ENCODE measurements around the gene C1orf115.

C1orf115 gene

DNA sequence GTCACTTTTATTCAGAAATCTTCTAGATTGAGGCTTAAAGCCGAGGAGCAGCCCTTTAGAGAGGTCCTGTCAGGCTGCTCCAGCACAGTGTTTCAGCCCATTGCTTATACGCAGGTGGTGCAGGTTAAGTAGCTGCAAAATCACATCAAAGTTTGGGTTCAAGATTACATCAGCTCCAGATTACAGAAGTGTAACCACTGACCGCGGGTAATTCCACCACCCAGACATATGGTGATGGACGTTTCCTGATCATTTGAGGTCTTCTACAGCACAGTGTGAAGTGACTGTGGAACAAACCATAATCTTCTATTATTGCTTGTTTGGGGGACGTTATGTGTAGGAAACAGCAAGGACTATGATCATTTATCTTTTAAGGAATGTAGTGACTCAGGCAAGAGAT is 11.8 kb downstream of the C1orf115 start:
- peaks cover 3% of the 10 kb centered on the region for H3K79me1 ChIP-seq (ENCODE audit: low read length)
- H4K91ac ChIP-seq (ENCODE audit: low read depth, low read length) = no peak overlapping the region
- no CpG with 5 or more reads among the region's 6 CpGs for WGBS (ENCODE audit: extremely low coverage, insufficient coverage, insufficient read length)

DNA sequence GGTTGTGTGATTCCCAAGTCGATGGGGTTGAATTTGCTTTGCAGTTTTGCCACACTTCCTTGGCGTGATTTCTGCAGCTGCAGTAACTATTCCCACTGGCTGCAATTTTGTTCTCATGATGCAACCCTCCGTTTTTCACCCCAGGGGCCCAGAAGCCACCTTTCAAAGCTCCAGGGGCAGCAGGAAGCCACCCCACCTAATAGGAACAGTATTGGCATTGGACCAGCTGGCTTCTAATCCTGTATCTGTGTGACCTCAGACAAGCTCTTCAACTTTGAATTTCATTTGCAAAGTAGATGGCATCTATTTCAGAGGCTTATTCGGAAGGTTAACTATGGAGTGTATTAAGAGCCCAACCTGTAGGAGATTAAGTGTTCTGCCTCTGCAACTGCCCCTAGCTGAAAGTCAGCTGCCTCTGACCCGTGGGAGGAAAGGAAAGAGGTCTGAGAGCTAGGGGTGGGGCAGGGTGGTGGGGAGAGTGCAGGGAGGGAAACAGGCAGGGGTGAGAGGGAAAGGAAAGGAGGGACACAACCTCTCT is 12.6 kb downstream of the C1orf115 start:
- Histone ChIP-seq H2AFZ (ENCODE audit: insufficient read depth, low read length, poor library complexity) (no peak overlapping the region), H3K4ac (ENCODE audit: low read depth, low read length) (no peak overlapping the region), H3K9me3 (ENCODE audit: insufficient read depth, low read depth, low read length) (no peaks in the 10 kb centered on the region), H3K4me2 (ENCODE audit: low read length) (no peak overlapping the region), H3K23ac (ENCODE audit: low read length) (no peak overlapping the region), H3K27ac (ENCODE audit: low read depth, low read length) (no peak overlapping the region), H2BK5ac (ENCODE audit: low read depth, low read length, poor library complexity) (no peak overlapping the region), H2AK5ac (ENCODE audit: low read length) (no peak overlapping the region), H3K18ac (ENCODE audit: low read length) (no peak overlapping the region), H2BK12ac (ENCODE audit: low read length) (no peak overlapping the region), H4K91ac (ENCODE audit: low read depth, low read length) (no peak overlapping the region), H3K27me3 (ENCODE audit: insufficient read depth, low read length) (no peaks in the 10 kb centered on the region), H3K79me2 (ENCODE audit: control insufficient read depth, insufficient read depth, low read length, poor library complexity) (no peaks in the 10 kb centered on the region), H3K4me3 (ENCODE audit: low read depth, low read length) (no peak overlapping the region), H3K36me3 (ENCODE audit: control insufficient read depth in 1 of 2, insufficient read depth in 2 of 2, low read length in 2 of 2) (peaks cover 0 to 3% of the 10 kb centered on the region in 2 experiments), H4K12ac (ENCODE audit: low read depth, low read length) (no peak overlapping the region), H3K9ac (ENCODE audit: low read length) (no peak overlapping the region), H3K79me1 (ENCODE audit: low read length) (peaks cover 3% of the 10 kb centered on the region), H2BK120ac (ENCODE audit: insufficient read depth, low read length, poor library complexity) (no peak overlapping the region), H3K4me1 (ENCODE audit: control insufficient read depth in 1 of 2, insufficient read depth in 2 of 2, low read length in 2 of 2) (peaks cover 6 to 8% of the 10 kb centered on the region in 2 experiments), H4K8ac (ENCODE audit: low read depth, low read length) (no peak overlapping the region), H3K14ac (ENCODE audit: low read length) (no peak overlapping the region)
- no peak for DNase-seq
- no CpG with 5 or more reads among the region's 5 CpGs for WGBS (ENCODE audit: extremely low coverage, insufficient coverage, insufficient read length)

More for the DNA sequence above, 11.8 kb downstream of the C1orf115 start:
- H3K27me3 ChIP-seq (ENCODE audit: insufficient read depth, low read length) = no peaks in the 10 kb centered on the region
- no peak overlapping the region for H2AK5ac ChIP-seq (ENCODE audit: low read length)
- H3K23ac ChIP-seq (ENCODE audit: low read length) = no peak overlapping the region
- H4K12ac ChIP-seq (ENCODE audit: low read depth, low read length) = no peak overlapping the region
- H2BK12ac ChIP-seq (ENCODE audit: low read length) = no peak overlapping the region
- peaks cover 7 to 11% of the 10 kb centered on the region in 2 experiments for H3K4me1 ChIP-seq (ENCODE audit: control insufficient read depth in 1 of 2, insufficient read depth in 2 of 2, low read length in 2 of 2)
- H3K4me3 ChIP-seq (ENCODE audit: low read depth, low read length) = no peak overlapping the region
- H2AFZ ChIP-seq (ENCODE audit: insufficient read depth, low read length, poor library complexity) = no peak overlapping the region
- H3K14ac ChIP-seq (ENCODE audit: low read length) = no peak overlapping the region
- H3K27ac ChIP-seq (ENCODE audit: low read depth, low read length) = no peak overlapping the region
- H2BK120ac ChIP-seq (ENCODE audit: insufficient read depth, low read length, poor library complexity) = no peak overlapping the region
- no peak for DNase-seq
- H3K4ac ChIP-seq (ENCODE audit: low read depth, low read length) = no peak overlapping the region
- no peak overlapping the region for H3K18ac ChIP-seq (ENCODE audit: low read length)
- no peak overlapping the region for H3K9ac ChIP-seq (ENCODE audit: low read length)
- peaks cover 3 to 9% of the 10 kb centered on the region in 2 experiments for H3K36me3 ChIP-seq (ENCODE audit: control insufficient read depth in 1 of 2, insufficient read depth in 2 of 2, low read length in 2 of 2)
- no peaks in the 10 kb centered on the region for H3K79me2 ChIP-seq (ENCODE audit: control insufficient read depth, insufficient read depth, low read length, poor library complexity)
- H3K4me2 ChIP-seq (ENCODE audit: low read length) = no peak overlapping the region
- no peak overlapping the region for H2BK5ac ChIP-seq (ENCODE audit: low read depth, low read length, poor library complexity)
- no peak overlapping the region for H4K8ac ChIP-seq (ENCODE audit: low read depth, low read length)
- H3K9me3 ChIP-seq (ENCODE audit: insufficient read depth, low read depth, low read length) = no peaks in the 10 kb centered on the region

GRCh38 chr1:220703305-220703704 is 13.1 kb downstream of the C1orf115 start:
- DNase-seq = no peak
- Histone ChIP-seq H4K12ac (ENCODE audit: low read depth, low read length) (no peak overlapping the region), H2AK5ac (ENCODE audit: low read length) (no peak overlapping the region), H3K4me3 (ENCODE audit: low read depth, low read length) (no peak overlapping the region), H4K8ac (ENCODE audit: low read depth, low read length) (no peak overlapping the region), H2AFZ (ENCODE audit: insufficient read depth, low read length, poor library complexity) (no peak overlapping the region), H2BK120ac (ENCODE audit: insufficient read depth, low read length, poor library complexity) (no peak overlapping the region), H3K4ac (ENCODE audit: low read depth, low read length) (no peak overlapping the region), H4K91ac (ENCODE audit: low read depth, low read length) (no peak overlapping the region), H2BK5ac (ENCODE audit: low read depth, low read length, poor library complexity) (no peak overlapping the region), H2BK12ac (ENCODE audit: low read length) (no peak overlapping the region), H3K36me3 (ENCODE audit: control insufficient read depth in 1 of 2, insufficient read depth in 2 of 2, low read length in 2 of 2) (no peaks in the 10 kb centered on the region), H3K27ac (ENCODE audit: low read depth, low read length) (no peak overlapping the region), H3K27me3 (ENCODE audit: insufficient read depth, low read length) (no peaks in the 10 kb centered on the region), H3K79me1 (ENCODE audit: low read length) (peaks cover 3% of the 10 kb centered on the region), H3K79me2 (ENCODE audit: control insufficient read depth, insufficient read depth, low read length, poor library complexity) (no peaks in the 10 kb centered on the region), H3K14ac (ENCODE audit: low read length) (no peak overlapping the region), H3K9me3 (ENCODE audit: insufficient read depth, low read depth, low read length) (no peaks in the 10 kb centered on the region), H3K23ac (ENCODE audit: low read length) (no peak overlapping the region), H3K18ac (ENCODE audit: low read length) (no peak overlapping the region), H3K4me1 (ENCODE audit: control insufficient read depth in 1 of 2, insufficient read depth in 2 of 2, low read length in 2 of 2) (peaks cover 6 to 8% of the 10 kb centered on the region in 2 experiments), H3K4me2 (ENCODE audit: low read length) (no peak overlapping the region), H3K9ac (ENCODE audit: low read length) (no peak overlapping the region)
- WGBS (ENCODE audit: extremely low coverage, insufficient coverage, insufficient read length) = no CpG with 5 or more reads among the region's 4 CpGs

GRCh38 chr1:220705782-220706181 is 15.6 kb downstream of the C1orf115 start:
- H2AK5ac ChIP-seq (ENCODE audit: low read length) = no peak overlapping the region
- DNase-seq = no peak
- H4K91ac ChIP-seq (ENCODE audit: low read depth, low read length) = no peak overlapping the region
- H3K9ac ChIP-seq (ENCODE audit: low read length) = no peak overlapping the region
- H2AFZ ChIP-seq (ENCODE audit: insufficient read depth, low read length, poor library complexity) = no peak overlapping the region
- no peak overlapping the region for H4K12ac ChIP-seq (ENCODE audit: low read depth, low read length)
- no CpG with 5 or more reads among the region's 7 CpGs for whole genome bisulfite sequencing (ENCODE audit: extremely low coverage, insufficient coverage, insufficient read length)
- H3K4me2 ChIP-seq (ENCODE audit: low read length) = no peak overlapping the region
- no peak overlapping the region for H3K23ac ChIP-seq (ENCODE audit: low read length)
- no peak overlapping the region for H2BK12ac ChIP-seq (ENCODE audit: low read length)
- no peaks in the 10 kb centered on the region for H3K27me3 ChIP-seq (ENCODE audit: insufficient read depth, low read length)
- no peak overlapping the region for H3K27ac ChIP-seq (ENCODE audit: low read depth, low read length)
- H2BK120ac ChIP-seq (ENCODE audit: insufficient read depth, low read length, poor library complexity) = no peak overlapping the region
- no peak overlapping the region for H3K18ac ChIP-seq (ENCODE audit: low read length)
- no peaks in the 10 kb centered on the region for H3K79me1 ChIP-seq (ENCODE audit: low read length)
- H3K4ac ChIP-seq (ENCODE audit: low read depth, low read length) = no peak overlapping the region
- H3K4me3 ChIP-seq (ENCODE audit: low read depth, low read length) = no peak overlapping the region
- no peak overlapping the region for H4K8ac ChIP-seq (ENCODE audit: low read depth, low read length)
- H3K4me1 ChIP-seq (ENCODE audit: control insufficient read depth in 1 of 2, insufficient read depth in 2 of 2, low read length in 2 of 2) = no peaks in the 10 kb centered on the region
- no peaks in the 10 kb centered on the region for H3K36me3 ChIP-seq (ENCODE audit: control insufficient read depth in 1 of 2, insufficient read depth in 2 of 2, low read length in 2 of 2)
- H3K79me2 ChIP-seq (ENCODE audit: control insufficient read depth, insufficient read depth, low read length, poor library complexity) = no peaks in the 10 kb centered on the region
- H3K14ac ChIP-seq (ENCODE audit: low read length) = no peak overlapping the region
- H2BK5ac ChIP-seq (ENCODE audit: low read depth, low read length, poor library complexity) = no peak overlapping the region
- peaks cover 2% of the 10 kb centered on the region for H3K9me3 ChIP-seq (ENCODE audit: insufficient read depth, low read depth, low read length)

All from trophoblast cell (in vitro differentiated cells and primary cell).